GM12801 (cell line): ENCODE data around the gene FCGR2B.

Experiments used
- CTCF ChIP-seq: IDR thresholded peaks from one replicate; pipeline ENCODE4 v1.5.1; 2011; ENCODE audit warnings: control low read depth; ENCODE audit not compliant: insufficient read length; ENCODE audit errors: extremely low read depth

Gene FCGR2B

GRCh38 chr1:161691846-161692245 is 28.9 kb downstream of the FCGR2B start:
- no peak for TF ChIP-seq CTCF

GRCh38 chr1:161702250-161702649 is 39.3 kb downstream of the FCGR2B start:
- no peak for TF ChIP-seq CTCF

GRCh38 chr1:161705537-161705936 is 42.6 kb downstream of the FCGR2B start:
- no peak for TF ChIP-seq CTCF

- TF ChIP-seq CTCF = no peak
These were observed 43.2 kb downstream of the FCGR2B start for GRCh38 chr1:161706113-161706481.

GRCh38 chr1:161706482-161707347 is 43.8 kb downstream of the FCGR2B start, which contains the start of gene FCRLA:
FCRLA (plus strand) TSS chr1:161707229; CDS start chr1:161707265, 36 bp downstream.
- no peak for TF ChIP-seq CTCF

- TF ChIP-seq CTCF = no peak
These were observed 44.6 kb downstream of the FCGR2B start for GRCh38 chr1:161707503-161707902.

GRCh38 chr1:161709373-161709772 is 46.4 kb downstream of the FCGR2B start:
- TF ChIP-seq CTCF = no peak
